ENCODE measurements around the gene WDPCP. TPM values are rescaled to one million over a fixed set of nuclear protein-coding genes. Genes with fewer than 3 reads are reported as not detected.
"Not testable (repeated sequence)": the region's sequence is repeated elsewhere in the genome, so short reads cannot be mapped to it uniquely, and the experiment has no call there.

The WDPCP gene
- polyA plus RNA-seq, 2 of the 4 experiments (the other 2 are of a cell fraction): 3.0 to 7.6 TPM

GRCh38 chr2:63576546-63576945, 11.7 kb downstream of the WDPCP start:
- no peak overlapping the region for H3K4me3 ChIP-seq
- H3K4me2 ChIP-seq: no peak overlapping the region
- no peaks in the 10 kb centered on the region for H3K9me3 ChIP-seq
- DNase-seq (ENCODE audit: low read depth in 1 of 2, low spot score in 1 of 2) (no peak), FAIRE-seq (no peak), ATAC-seq (no peak)
- POLR2A ChIA-PET: interaction anchor here (3.7 kb wide), 1 partner anchor 12 kb away, joined by 17 read pairs; the partner anchor contains the start of genes MDH1 and WDPCP
- H3K27ac ChIP-seq: no peak overlapping the region
- H3K4me1 ChIP-seq: no peaks in the 10 kb centered on the region
- no peak for TF ChIP-seq HOXB5 (CRISPR knock-in tag; IDR thresholded peaks at IDR 0.05)
- no peak for TF ChIP-seq ZC3H11A (IDR thresholded peaks at IDR 0.05)
- no peak for TF ChIP-seq MAX (IDR thresholded peaks at IDR 0.05)
- CTCF ChIA-PET: no interaction called here

- H3K27ac ChIP-seq; CTCF ChIA-PET; DNase-seq (ENCODE audit: low read depth in 1 of 2, low spot score in 1 of 2); POLR2A ChIA-PET; H3K4me3 ChIP-seq; FAIRE-seq; ATAC-seq; H3K4me2 ChIP-seq; H3K4me1 ChIP-seq; H3K9me3 ChIP-seq: not testable (repeated sequence)
- WGBS (ENCODE audit: missing lambda C conversion rate): 88% methylated on average over 13 of the region's 13 CpGs
These were observed 14.4 kb downstream of the WDPCP start for GRCh38 chr2:63573726-63574345.

- POLR2A ChIA-PET; H3K4me3 ChIP-seq; DNase-seq (ENCODE audit: low read depth in 1 of 2, low spot score in 1 of 2); FAIRE-seq; CTCF ChIA-PET; ATAC-seq; H3K27ac ChIP-seq; H3K4me1 ChIP-seq; H3K9me3 ChIP-seq; H3K4me2 ChIP-seq: not testable (repeated sequence)
- WGBS (ENCODE audit: missing lambda C conversion rate): 72% methylated on average over 3 of the region's 3 CpGs
These were observed 15.3 kb downstream of the WDPCP start for GRCh38 chr2:63573026-63573425.

- TF ChIP-seq HES2 (IDR thresholded peaks at IDR 0.05): no peak
- TF ChIP-seq CEBPB (IDR thresholded peaks at IDR 0.05): no peak
- TF ChIP-seq HMGXB4 (CRISPR knock-in tag; IDR thresholded peaks at IDR 0.05; ENCODE audit: borderline replicate concordance): no peak
- TF ChIP-seq ZC3H11A (IDR thresholded peaks at IDR 0.05): no peak
- no peak for TF ChIP-seq PHF8 (IDR thresholded peaks at IDR 0.05; ENCODE audit: borderline replicate concordance, low read depth)
- no peak for TF ChIP-seq PBX3 (IDR thresholded peaks at IDR 0.05)
- TF ChIP-seq EP300 (IDR thresholded peaks at IDR 0.05): no peak
- TF ChIP-seq EHF (CRISPR knock-in tag; IDR thresholded peaks at IDR 0.05): no peak
- no peak for TF ChIP-seq REST (IDR thresholded peaks at IDR 0.05)
- TF ChIP-seq NFE2L2 (conservative IDR thresholded peaks at IDR 0.05; ENCODE audit: low read length): no peak
- TF ChIP-seq CTCF (IDR thresholded peaks at IDR 0.05): no peak
- TF ChIP-seq CHD4 (IDR thresholded peaks at IDR 0.05; ENCODE audit: borderline replicate concordance): no peak
- TF ChIP-seq USF2 (IDR thresholded peaks at IDR 0.05): no peak
- no peak for TF ChIP-seq KDM1A (IDR thresholded peaks at IDR 0.05; ENCODE audit: low read depth)
- TF ChIP-seq NR3C1 (IDR thresholded peaks at IDR 0.05): no peak
- TF ChIP-seq HDAC2 (IDR thresholded peaks at IDR 0.05): no peak
- POLR2A ChIA-PET: no interaction called here
- CTCF ChIA-PET: interaction anchor here (0.6 kb wide), 1 partner anchor 1258 kb away, joined by 3 read pairs; no protein-coding TSS in a partner anchor
- DNase-seq (ENCODE audit: low read depth in 1 of 2, low spot score in 1 of 2): no peak
- H3K27ac ChIP-seq: no peak overlapping the region
- peaks cover 3% of the 10 kb centered on the region; the same call in 1 of the 3 replicates for H3K9me3 ChIP-seq
- FAIRE-seq: no peak
- no peak overlapping the region for H3K4me3 ChIP-seq
- H3K4me2 ChIP-seq: no peak overlapping the region
- ATAC-seq: no peak
- no peaks in the 10 kb centered on the region for H3K4me1 ChIP-seq
- 92% methylated on average over 2 of the region's 2 CpGs for WGBS (ENCODE audit: missing lambda C conversion rate)
These were observed 16.3 kb downstream of the WDPCP start for GRCh38 chr2:63572001-63572400.

Data from A549 (cell line).